Urothelium cell line (cell line): ENCODE data around the gene SEMA3A.
A peak's percentile ranks its signal among the peaks of the same experiment; 100 is the strongest.
"Not testable (repeated sequence)": the region's sequence is repeated elsewhere in the genome, so short reads cannot be mapped to it uniquely, and the experiment has no call there.

Experiments used
- DNase-seq: peaks from one replicate; pipeline ENCODE4 v3.0.0; 2011; ENCODE audit warnings: low spot score, mixed read lengths
- FAIRE-seq: peaks from 2 replicates; lab custom pipeline; 2011; peaks lifted over from hg19 to GRCh38; lab: Jason Lieb, UNC

Gene SEMA3A

GRCh38 chr7:84076219-84076618 lies 118.4 kb downstream of the SEMA3A start:
- DNase-seq = no peak
- no peak for FAIRE-seq

- FAIRE-seq = no peak
- DNase-seq = no peak
Measured at GRCh38 chr7:84073186-84073875, 121.3 kb downstream of the SEMA3A start.

GRCh38 chr7:84070770-84071169 lies 123.8 kb downstream of the SEMA3A start:
- DNase-seq (no peak), FAIRE-seq (no peak)

GRCh38 chr7:84069999-84070500 lies 124.5 kb downstream of the SEMA3A start:
- peak; percentile 58 for FAIRE-seq

GRCh38 chr7:84069033-84069432 lies 125.6 kb downstream of the SEMA3A start:
- DNase-seq (no peak), FAIRE-seq (no peak)

More at GRCh38 chr7:84069999-84070500, 124.5 kb downstream of the SEMA3A start:
- no peak for DNase-seq

GRCh38 chr7:84062489-84062901 lies 132.1 kb downstream of the SEMA3A start:
- DNase-seq, FAIRE-seq: not testable (repeated sequence)

GRCh38 chr7:84060760-84061261 lies 133.8 kb downstream of the SEMA3A start:
- FAIRE-seq (peak; percentile 98), DNase-seq (peak; percentile 36)

GRCh38 chr7:84060000-84060399 lies 134.6 kb downstream of the SEMA3A start:
- FAIRE-seq = no peak
- DNase-seq = no peak

- DNase-seq (peak; percentile 31), FAIRE-seq (no peak)
Measured at GRCh38 chr7:84058311-84059076, 136.1 kb downstream of the SEMA3A start.

GRCh38 chr7:84057576-84057975 lies 137.0 kb downstream of the SEMA3A start:
- no peak for FAIRE-seq
- DNase-seq = no peak

- FAIRE-seq = peak; percentile 72
- DNase-seq = peak; percentile 48
Measured at GRCh38 chr7:84055904-84056605, 138.5 kb downstream of the SEMA3A start.

- not testable (repeated sequence) for DNase-seq, FAIRE-seq
Measured at GRCh38 chr7:84055199-84055598, 139.4 kb downstream of the SEMA3A start.

- no peak for DNase-seq
Measured at GRCh38 chr7:84049071-84049836, 145.3 kb downstream of the SEMA3A start.

GRCh38 chr7:84047085-84047484 lies 147.5 kb downstream of the SEMA3A start:
- DNase-seq = no peak
- FAIRE-seq = no peak

More at GRCh38 chr7:84049071-84049836, 145.3 kb downstream of the SEMA3A start:
- peak; percentile 81 for FAIRE-seq

- DNase-seq (no peak), FAIRE-seq (peak; percentile 87)
Measured at GRCh38 chr7:84044834-84045233, 149.8 kb downstream of the SEMA3A start.

- FAIRE-seq (no peak), DNase-seq (no peak)
Measured at GRCh38 chr7:84043661-84044191, 150.9 kb downstream of the SEMA3A start.

GRCh38 chr7:84042110-84042539 lies 152.5 kb downstream of the SEMA3A start:
- peak; percentile 72 for FAIRE-seq
- DNase-seq = no peak

- FAIRE-seq (no peak), DNase-seq (no peak)
Measured at GRCh38 chr7:84041649-84042048, 152.9 kb downstream of the SEMA3A start.

- DNase-seq = no peak
- no peak for FAIRE-seq
Measured at GRCh38 chr7:84040355-84040754, 154.2 kb downstream of the SEMA3A start.

GRCh38 chr7:84039432-84039831 lies 155.2 kb downstream of the SEMA3A start:
- FAIRE-seq (no peak), DNase-seq (no peak)
